ENCODE results near the gene CAMSAP2.
"Not testable (repeated sequence)": the region's sequence is repeated elsewhere in the genome, so short reads cannot be mapped to it uniquely, and the experiment has no call there.

CAMSAP2 gene

GRCh38 chr1:200739702-200740570 lies 1.2 kb downstream of the CAMSAP2 start:
- peak; percentile 0 for DNase-seq

DNA sequence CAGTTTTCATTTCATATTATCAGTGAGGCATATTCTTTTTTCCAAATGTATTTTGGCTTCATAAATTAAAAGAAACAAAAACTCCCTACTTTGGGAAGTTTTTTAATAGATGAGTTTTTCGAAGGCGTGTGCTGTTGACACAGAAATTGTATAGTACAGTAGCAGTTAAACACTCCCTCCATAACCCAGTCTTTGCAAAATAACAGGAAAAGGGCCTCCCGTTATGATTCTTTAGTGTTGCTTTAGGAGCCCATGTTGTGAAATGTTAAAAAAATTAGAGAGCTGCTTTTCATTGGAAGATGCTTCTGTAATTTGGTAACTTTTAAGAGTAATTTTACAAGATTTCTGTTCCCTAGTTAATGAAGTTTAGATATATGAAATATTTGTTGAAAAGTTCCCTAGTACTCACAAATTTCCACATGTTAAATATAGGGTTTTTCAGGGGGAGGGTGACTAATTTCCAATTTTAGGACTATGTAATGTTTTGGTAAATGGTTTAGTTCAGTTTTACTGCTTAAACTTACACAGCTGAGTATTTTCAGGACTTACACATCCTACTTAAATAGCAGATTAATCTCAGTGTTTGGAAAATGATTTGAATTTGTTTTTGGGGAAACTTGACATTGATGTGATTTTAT lies 2.0 kb downstream of the CAMSAP2 start:
- no peak for DNase-seq

DNA sequence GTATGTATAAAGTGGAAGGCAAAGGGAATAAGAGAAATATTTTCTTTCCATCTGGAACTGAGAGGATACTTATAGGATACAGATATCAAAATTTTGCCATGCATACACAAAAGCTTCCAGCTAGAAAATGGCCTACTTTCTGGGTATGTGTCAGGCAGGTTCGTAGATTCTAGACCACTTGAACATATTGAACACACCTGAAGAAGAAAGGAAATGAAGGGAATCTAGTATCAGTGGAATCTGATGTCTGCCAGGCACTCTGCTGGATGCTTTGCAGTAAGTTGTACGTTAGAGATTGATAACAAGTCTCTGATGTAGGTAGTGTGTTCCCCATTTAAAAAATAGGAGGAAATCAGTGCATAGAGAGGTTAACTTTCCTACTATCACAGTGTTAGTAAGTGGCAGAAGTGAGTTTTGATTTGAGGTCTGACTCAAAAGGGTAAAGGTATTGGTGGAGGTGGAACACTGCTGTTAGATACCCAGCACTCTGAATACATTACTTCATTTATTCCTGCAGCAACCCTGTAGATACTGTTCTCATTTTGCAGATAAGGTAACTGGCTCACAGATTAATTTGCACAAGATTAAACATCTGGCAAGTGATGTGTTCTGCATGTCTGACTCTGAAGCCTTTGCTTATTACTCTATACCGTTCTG lies 3.0 kb downstream of the CAMSAP2 start:
- no peak for DNase-seq

DNA sequence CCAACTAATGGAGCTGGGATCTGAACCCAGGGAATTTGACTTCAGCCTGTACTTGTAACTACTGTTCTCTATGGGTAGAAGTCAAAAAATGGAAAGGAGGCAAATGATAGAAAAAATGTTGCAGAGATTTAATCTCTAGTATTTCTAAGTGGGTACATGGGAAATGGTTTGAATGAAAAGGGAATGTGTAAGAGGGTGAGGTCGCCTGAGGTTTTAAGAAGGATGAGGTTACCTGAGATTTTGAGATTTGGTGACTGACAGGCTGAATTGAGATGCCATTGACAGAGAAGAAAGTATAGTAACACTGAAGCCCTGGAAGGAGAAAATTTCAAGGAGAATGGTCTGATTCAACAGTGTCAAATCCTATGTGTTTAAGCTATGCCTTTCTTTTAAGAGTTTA lies 5.5 kb downstream of the CAMSAP2 start:
- DNase-seq, result no peak

DNA sequence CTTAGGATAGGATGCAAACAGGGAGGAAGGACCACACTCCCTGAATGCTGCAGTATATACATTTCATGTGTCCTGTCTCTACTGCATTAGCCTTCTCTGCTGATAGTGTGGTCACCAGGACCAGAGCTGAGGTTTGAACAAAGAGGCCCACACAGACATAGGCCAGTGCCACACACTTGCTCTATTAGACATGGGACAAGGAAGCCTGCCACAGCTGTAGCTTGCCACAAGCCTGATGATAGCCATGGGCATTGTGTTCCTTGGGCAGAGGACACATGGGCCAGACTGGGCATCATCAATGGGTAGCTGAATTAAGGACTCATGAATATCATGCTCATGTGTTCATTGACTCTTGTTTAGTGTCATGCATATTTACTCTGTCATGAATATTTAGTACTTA lies 10.4 kb downstream of the CAMSAP2 start:
- no peak for DNase-seq

GRCh38 chr1:200750749-200751148 lies 12.1 kb downstream of the CAMSAP2 start:
- not testable (repeated sequence) for DNase-seq

DNA sequence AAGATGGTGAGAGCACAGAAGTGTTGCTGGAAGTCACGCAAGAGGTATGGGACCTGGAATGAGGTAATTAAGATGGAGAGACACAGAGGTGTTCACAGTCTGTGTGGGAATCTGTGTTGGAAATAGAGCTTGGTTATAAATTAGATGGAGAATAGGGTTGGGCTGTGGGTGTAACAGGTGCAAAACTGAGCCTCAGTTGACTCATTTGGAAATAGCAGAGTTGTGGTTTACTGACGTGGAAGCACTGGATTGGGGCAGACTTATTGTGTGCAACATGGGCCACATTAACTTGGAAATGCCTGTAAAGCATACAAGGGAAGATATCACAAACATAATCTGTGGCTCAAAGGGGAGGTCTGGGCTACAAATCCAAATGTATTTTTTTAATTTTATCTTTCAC lies 13.0 kb downstream of the CAMSAP2 start:
- no peak for DNase-seq

- no peak for DNase-seq
Observed at GRCh38 chr1:200753650-200754198, 15.0 kb downstream of the CAMSAP2 start.

GRCh38 chr1:200755456-200755855 lies 16.8 kb downstream of the CAMSAP2 start:
- DNase-seq, result no peak

DNA sequence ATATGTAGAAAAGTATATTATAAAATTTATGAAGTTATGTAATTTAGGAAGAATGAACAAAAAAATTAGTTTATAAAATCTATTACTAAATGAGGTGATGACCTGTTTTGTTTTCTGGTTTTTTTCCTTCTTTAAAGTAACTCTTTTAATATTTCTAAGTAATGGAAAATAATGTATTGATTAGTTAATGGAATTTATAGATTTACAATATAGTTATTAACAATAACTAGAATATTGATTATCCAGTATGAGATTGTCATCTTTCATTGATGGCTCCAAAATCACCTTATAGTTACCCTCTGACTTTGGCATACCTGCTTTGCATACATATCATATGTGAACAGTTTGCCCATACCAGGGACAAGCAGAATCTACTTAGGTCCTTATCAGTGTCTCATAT lies 23.4 kb downstream of the CAMSAP2 start:
- no peak for DNase-seq

DNA sequence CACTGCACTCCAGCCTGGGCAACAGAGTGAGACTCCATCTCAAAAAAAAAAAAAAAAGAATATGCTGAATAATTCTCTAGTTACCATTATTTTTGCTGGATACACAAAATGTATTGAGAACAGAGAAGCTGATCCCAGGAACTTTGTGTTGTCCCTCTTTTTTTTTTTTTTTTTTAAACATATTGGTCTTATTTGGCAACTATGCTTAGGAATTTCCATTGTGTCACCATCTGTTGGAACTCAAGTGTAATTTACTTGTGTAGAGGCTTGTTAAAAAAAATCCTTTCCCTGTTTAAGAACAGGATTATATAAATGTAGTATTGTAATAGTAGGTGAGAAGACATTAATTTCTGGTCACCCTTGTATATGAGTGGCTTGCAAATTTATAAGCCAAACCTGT lies 28.6 kb downstream of the CAMSAP2 start:
- no peak for DNase-seq

DNA sequence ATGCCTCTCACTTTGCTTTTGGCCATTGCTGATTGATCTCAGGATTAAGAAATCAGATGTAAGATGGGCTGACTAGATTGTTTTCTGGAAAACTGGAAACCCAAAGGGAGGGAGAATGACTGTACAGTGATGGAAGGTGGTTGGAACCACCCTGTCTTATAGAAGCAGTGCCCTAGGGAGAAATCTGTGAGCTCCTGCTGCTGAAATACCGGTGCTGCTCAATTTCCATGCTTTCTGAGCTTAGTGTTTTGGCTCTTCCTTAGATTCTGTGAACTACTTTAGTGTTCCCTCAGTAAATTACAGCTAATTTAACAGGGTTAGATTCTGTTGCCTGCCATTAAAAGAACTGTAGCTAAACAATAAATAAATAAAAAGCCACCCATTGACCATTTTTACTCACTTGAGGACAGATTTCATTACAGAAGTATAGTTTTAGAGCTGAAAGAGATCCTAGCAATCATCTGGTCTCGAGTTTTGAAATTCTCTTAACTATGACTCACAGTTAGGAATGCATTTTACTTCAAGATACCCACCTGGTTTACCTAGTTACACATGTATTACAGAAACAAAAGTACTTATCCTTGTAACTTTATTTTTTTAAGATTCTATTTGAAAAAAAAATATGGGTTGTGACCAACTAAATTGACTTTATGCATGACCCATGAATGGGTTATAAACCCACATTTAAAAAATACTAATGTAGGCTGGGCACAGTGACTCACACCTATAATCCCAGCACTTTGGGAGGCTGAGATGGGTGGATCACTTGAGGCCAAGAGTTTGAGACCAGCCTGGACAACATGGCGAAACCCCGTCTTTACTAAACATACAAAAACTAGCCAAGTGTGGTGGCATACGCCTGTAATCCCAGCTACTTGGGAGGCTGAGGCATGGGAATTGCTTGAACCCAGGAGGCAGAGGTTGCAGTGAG lies 33.2 kb downstream of the CAMSAP2 start:
- no peak for DNase-seq

GRCh38 chr1:200774311-200774710 lies 35.6 kb downstream of the CAMSAP2 start:
- no peak for DNase-seq

DNA sequence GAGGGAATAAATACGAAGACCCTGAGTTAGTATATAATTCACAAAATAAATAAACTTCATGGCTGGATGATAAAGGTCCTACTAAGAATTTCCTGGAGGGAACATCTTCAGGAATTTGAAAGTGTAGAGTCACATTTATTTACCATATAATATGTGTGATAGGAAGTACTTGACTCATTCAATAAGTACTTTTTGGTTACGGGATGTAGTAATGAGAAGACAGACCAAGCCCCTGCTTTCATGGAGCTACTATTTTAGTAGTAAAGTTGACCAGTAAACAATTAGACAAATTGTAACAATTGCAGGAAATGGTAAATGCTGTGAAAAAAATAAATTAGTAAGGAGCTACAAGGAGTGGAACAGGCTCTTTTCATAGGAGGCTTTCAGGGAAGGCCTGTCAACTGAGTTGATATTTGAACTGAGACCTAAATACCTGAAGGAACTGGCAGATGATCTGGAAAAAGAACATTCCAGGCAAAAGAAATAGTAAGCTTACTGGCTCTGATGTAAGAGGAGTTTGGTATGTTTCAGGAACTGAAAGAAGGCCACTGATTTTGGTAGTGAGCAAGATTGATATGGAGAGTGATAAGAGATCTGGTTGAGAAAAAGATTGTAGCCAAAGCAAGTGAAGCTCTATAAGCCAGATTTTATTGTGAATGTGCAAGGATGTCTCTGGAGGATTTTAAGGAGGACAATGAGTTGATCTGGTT lies 36.2 kb downstream of the CAMSAP2 start:
- DNase-seq, result no peak

GRCh38 chr1:200775850-200776249 lies 37.2 kb downstream of the CAMSAP2 start:
- DNase-seq, result no peak

- DNase-seq, result no peak
Observed at GRCh38 chr1:200776949-200777348, 38.3 kb downstream of the CAMSAP2 start.

- DNase-seq, result no peak
Observed at GRCh38 chr1:200778766-200779165, 40.1 kb downstream of the CAMSAP2 start.

DNA sequence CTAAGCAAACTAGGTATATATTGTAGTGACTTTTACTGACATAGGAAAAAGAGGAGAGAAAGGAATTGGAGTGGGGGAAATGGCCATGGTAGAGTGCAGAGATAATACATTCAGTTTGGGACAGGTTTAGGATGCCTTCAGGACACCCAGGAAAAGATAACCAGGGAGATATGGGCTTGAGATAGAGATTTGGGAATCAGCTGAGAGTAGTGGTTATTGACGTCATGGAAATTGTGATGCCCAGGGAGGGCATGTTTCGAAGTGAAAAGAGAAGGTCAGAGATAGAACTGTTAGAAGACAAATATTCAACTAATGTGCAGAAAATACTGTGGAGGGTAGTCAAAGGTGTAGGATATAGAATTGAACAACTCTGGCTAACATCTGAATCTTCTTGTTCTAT lies 40.6 kb downstream of the CAMSAP2 start:
- no peak for DNase-seq

GRCh38 chr1:200780545-200781369 lies 42.1 kb downstream of the CAMSAP2 start:
- no peak for DNase-seq

- no peak for DNase-seq
Observed at GRCh38 chr1:200783926-200784325, 45.2 kb downstream of the CAMSAP2 start.

GRCh38 chr1:200784576-200784975 lies 45.9 kb downstream of the CAMSAP2 start:
- no peak for DNase-seq
